ENCODE data around the gene CASKIN2. TPM values are rescaled to one million over a fixed set of nuclear protein-coding genes. Genes with fewer than 3 reads are reported as not detected.

The CASKIN2 gene
- total RNA-seq, 2 experiments from 2014 or later, result 1.0 TPM; not detected in 1

GRCh38 chr17:75488693-75489510 is 26.4 kb downstream of the CASKIN2 start:
- H4K20me1 ChIP-seq (ENCODE audit: insufficient read depth, low read length), result no peaks in the 10 kb centered on the region
- no peak overlapping the region for H3K4me2 ChIP-seq (ENCODE audit: low read length)
- no TSS peak for BruUV-seq (replicated peaks)

GRCh38 chr17:75487351-75488070 is 27.8 kb downstream of the CASKIN2 start:
- peak; percentile 55; the same call in 1 of the 2 replicates for TF ChIP-seq CTCF (conservative IDR thresholded peaks at IDR 0.05; ENCODE audit: low read length)
- no peak for TF ChIP-seq EZH2phosphoT487 (IDR thresholded peaks at IDR 0.05; ENCODE audit: borderline replicate concordance, low read depth, low read length)
- H4K20me1 ChIP-seq (ENCODE audit: insufficient read depth, low read length), result no peaks in the 10 kb centered on the region
- peak overlapping the region; percentile 63 for H3K4me2 ChIP-seq (ENCODE audit: low read length)
- no peaks in the 10 kb centered on the region for H3K9me2 ChIP-seq (ENCODE audit: insufficient read depth, low read length)
- peak overlapping the region; percentile 33 for H3K4me3 ChIP-seq (ENCODE audit: low read depth, low read length, poor library complexity, severe bottlenecking)
- H3K79me2 ChIP-seq (ENCODE audit: insufficient read depth, low read depth, low read length), result no peaks in the 10 kb centered on the region
- H3K9me3 ChIP-seq (ENCODE audit: low read length), result no peaks in the 10 kb centered on the region
- peak overlapping the region; percentile 58 for H3K27ac ChIP-seq (ENCODE audit: low read depth, low read length, poor library complexity, severe bottlenecking)
- H3K4me1 ChIP-seq (ENCODE audit: insufficient read depth, low read length, poor library complexity, severe bottlenecking), result peaks cover 16% of the 10 kb centered on the region
- ChIA-PET POLR2A (interaction anchor here (0.5 to 1.5 kb wide), 10 partner anchors 10 to 302 kb away, joined by 3 to 5 read pairs (median 3); partner anchors contain the start of gene TMEM94), CTCF (ENCODE audit: unreplicated experiment) (interaction anchor here (0.6 to 0.7 kb wide), 2 partner anchors 8 to 33 kb away, joined by 3 read pairs; no protein-coding TSS in a partner anchor)
- intact Hi-C loops (cut with micrococcal nuclease; ENCODE audit: unreplicated experiment), result no loop called here
- peak overlapping the region; percentile 63 for H2AFZ ChIP-seq (ENCODE audit: low read length)
- DNase-seq (ENCODE audit: low spot score), result peak; percentile 73
- H3K36me3 ChIP-seq (ENCODE audit: insufficient read depth, low read length), result no peaks in the 10 kb centered on the region
- no TSS peak for BruUV-seq (replicated peaks)

More at GRCh38 chr17:75488693-75489510, 26.4 kb downstream of the CASKIN2 start:
- Histone ChIP-seq H3K9me3 (ENCODE audit: low read length) (no peaks in the 10 kb centered on the region), H3K79me2 (ENCODE audit: insufficient read depth, low read depth, low read length) (no peaks in the 10 kb centered on the region), H3K4me3 (ENCODE audit: low read depth, low read length, poor library complexity, severe bottlenecking) (no peak overlapping the region), H3K4me1 (ENCODE audit: insufficient read depth, low read length, poor library complexity, severe bottlenecking) (peaks cover 16% of the 10 kb centered on the region), H2AFZ (ENCODE audit: low read length) (no peak overlapping the region), H3K36me3 (ENCODE audit: insufficient read depth, low read length) (no peaks in the 10 kb centered on the region), H3K9me2 (ENCODE audit: insufficient read depth, low read length) (no peaks in the 10 kb centered on the region), H3K27ac (ENCODE audit: low read depth, low read length, poor library complexity, severe bottlenecking) (no peak overlapping the region)
- ChIA-PET CTCF (ENCODE audit: unreplicated experiment) (interaction anchor here (0.5 kb wide), 1 partner anchor 27 kb away, joined by 6 read pairs; the partner anchor contains the start of gene TSEN54), POLR2A (interaction anchor here (0.7 to 1.5 kb wide), 2 partner anchors 23 to 82 kb away, joined by 3 to 5 read pairs; no protein-coding TSS in a partner anchor)
- TF ChIP-seq EZH2phosphoT487 (IDR thresholded peaks at IDR 0.05; ENCODE audit: borderline replicate concordance, low read depth, low read length) (no peak), CTCF (conservative IDR thresholded peaks at IDR 0.05; ENCODE audit: low read length) (no peak)
- intact Hi-C loops (cut with micrococcal nuclease; ENCODE audit: unreplicated experiment), result no loop called here
- no peak for DNase-seq (ENCODE audit: low spot score)

Data from OCI-LY7 (cell line).